Left lobe of liver (tissue), 2 donors: ENCODE results near the gene HAUS7. TPM values are rescaled to one million over a fixed set of nuclear protein-coding genes. Genes with fewer than 3 reads are reported as not detected.

Experiments
- ATAC-seq: fragments of 200-7000 bp; cut with Tn5 transposase; one replicate; pipeline ENCODE4 v1.9.1; 2020; ENCODE audit warnings: mild to moderate bottlenecking, moderate library complexity
- DNase-seq: peaks from one replicate; pipeline ENCODE4 v3.0.0-alpha.2; 2020; ENCODE audit warnings: low spot score
- total RNA-seq: library from RNA; stranded (reverse); gene quantifications from one replicate; pipeline ENCODE4 v1.2.1, GENCODE V29; 2021
- donor health status: DM: no; HTN: no; CAD: no; lungs with moderate emphysema.
- donor health status: DM: no; HTN: yes; CAD: no.

HAUS7 gene
- total RNA-seq, 1 donor from 2014 or later = 11.2 TPM

- DNase-seq (no peak), ATAC-seq (no peak)
Observed at GRCh38 chrX:153499876-153500275, 29.5 kb upstream of the HAUS7 start.

DNA sequence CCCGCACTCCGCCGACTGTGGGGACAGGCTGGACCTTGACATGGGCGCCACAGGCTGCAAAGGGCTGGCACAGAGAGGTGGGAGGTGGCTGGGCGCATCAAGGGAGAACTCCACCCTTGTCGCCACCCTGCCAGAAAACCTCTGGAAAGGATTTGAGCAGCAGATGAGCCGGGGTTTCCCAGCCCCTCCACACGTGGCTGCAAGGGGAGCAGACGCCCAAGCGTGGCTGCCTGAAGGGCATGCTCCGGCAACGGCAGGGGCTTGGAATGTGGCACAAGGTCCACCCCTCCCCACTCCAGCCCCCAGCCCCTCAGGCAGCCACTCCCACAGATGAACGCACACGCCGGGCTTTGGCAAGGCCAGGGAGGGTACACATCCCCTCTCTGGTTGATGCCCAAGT is 29.0 kb upstream of the HAUS7 start:
- no peak for DNase-seq
- ATAC-seq = no peak

GRCh38 chrX:153498453-153498852 is 28.1 kb upstream of the HAUS7 start:
- no peak for ATAC-seq

DNA sequence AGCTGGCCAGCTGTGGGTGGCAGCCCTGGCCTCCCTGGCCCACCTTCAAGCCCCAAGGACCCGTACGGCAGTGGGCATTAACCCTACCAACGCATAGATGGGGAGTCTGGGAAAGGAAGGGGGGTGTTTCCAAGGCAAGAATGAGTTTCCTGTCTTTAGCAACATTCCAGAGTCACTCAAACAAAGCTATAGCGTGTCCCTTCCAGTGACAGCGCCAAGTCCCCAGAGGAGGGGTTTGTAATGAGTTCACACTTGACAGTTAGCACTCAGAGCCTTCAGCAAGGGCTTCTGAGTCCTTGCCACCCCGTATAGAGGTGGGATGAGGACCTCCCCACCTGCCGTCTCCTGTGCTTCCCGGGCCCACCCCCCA is 26.2 kb upstream of the HAUS7 start:
- no peak for DNase-seq
- no peak for ATAC-seq

More at GRCh38 chrX:153498453-153498852, 28.1 kb upstream of the HAUS7 start:
- no peak for DNase-seq

DNA sequence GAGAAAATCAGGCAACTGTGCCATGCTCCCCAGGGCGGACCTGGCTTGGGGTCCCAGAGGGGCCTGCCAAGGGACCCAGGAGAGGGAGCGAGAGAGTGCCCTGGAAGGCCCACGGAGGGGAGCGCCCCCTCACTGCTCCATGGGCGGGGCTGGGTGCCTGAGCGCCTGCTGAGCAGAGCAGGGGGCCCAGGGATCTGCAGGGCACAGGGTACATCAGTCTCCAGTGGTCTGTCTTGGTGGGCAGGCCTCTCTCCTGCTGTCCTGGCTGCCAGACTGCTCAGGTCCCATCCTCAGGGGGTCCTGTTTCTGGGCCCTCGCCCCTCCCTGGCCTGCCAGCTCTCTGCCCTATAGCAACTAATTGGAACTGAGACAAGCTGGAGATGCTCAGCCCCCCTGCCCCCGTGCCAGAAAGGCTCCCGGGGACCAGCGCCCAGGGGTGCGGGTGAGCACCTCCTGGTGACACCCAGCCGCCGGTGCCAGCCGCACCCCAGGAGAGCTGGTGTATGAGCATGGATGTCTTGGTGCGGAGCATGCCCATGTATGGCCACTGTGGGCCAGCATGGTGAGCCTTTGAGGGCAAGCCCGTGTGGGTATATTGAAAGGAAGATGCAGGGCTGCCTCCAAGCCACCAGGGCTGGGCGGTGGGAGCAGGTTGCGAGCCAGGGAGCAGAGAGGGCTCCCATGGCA is 25.7 kb upstream of the HAUS7 start:
- no peak for ATAC-seq
- no peak for DNase-seq

DNA sequence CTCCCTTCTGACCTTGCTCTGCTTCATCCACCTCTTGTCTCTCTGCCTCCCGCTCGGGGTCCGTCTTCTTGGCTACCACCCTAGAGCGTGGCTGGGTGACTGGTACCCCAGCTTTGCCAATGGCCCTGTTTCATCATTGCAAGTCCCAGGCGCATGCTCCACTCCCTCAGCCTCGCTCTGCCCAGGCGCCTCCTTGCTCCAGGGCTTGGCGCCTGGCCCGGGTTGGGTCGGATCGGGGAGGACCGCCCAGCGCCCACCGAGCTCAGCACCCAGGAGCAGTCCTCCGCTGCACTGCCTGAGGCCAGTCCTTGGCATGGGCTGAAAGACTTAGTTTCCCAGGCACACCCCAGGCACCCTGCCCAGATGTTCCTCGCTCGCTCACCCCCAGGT is 25.0 kb upstream of the HAUS7 start:
- no peak for DNase-seq
- no peak for ATAC-seq

- ATAC-seq (peak; percentile 41), DNase-seq (no peak)
Observed at GRCh38 chrX:153494541-153495361, 24.4 kb upstream of the HAUS7 start, which contains the start of gene BGN. TSS of gene BGN (plus strand) at chrX:153494980. CDS start at chrX:153504632, 9,652 bp downstream.

GRCh38 chrX:153494061-153494460 is 23.7 kb upstream of the HAUS7 start:
- DNase-seq (no peak), ATAC-seq (no peak)

GRCh38 chrX:153493085-153493484 is 22.7 kb upstream of the HAUS7 start:
- no peak for DNase-seq
- no peak for ATAC-seq

- no peak for DNase-seq
- ATAC-seq = no peak
Observed at GRCh38 chrX:153492543-153492942, 22.2 kb upstream of the HAUS7 start.

- no peak for ATAC-seq
- no peak for DNase-seq
Observed at GRCh38 chrX:153491918-153492317, 21.5 kb upstream of the HAUS7 start.

DNA sequence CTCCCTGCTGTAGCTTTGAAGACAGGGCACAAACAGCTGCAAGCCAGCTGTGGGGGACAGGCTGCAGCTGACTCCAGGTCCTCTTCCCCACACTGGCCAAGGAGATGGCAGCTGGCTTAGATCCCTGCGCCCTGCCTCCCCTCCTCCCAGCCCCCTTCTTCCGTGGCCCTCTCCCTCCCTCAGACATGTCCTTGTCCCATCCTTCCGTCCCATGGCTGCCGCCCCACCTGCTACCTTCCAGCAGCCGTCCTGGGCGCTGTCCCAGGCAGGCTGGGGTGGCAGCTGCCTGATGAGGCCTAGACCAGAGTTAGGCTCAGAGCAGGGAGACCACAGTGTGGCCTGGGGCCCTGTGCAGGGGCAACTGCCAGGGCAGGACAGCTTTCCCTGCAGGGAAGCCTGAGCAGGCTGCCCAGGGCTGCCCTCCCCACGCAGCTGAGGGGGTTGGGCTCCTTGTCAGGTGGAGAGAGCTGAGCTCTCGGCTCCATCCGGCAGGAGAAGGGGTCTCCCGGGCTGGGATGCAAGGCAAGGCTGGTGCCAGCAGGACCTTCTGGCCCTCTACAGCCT is 21.1 kb upstream of the HAUS7 start:
- ATAC-seq (no peak), DNase-seq (no peak)

DNA sequence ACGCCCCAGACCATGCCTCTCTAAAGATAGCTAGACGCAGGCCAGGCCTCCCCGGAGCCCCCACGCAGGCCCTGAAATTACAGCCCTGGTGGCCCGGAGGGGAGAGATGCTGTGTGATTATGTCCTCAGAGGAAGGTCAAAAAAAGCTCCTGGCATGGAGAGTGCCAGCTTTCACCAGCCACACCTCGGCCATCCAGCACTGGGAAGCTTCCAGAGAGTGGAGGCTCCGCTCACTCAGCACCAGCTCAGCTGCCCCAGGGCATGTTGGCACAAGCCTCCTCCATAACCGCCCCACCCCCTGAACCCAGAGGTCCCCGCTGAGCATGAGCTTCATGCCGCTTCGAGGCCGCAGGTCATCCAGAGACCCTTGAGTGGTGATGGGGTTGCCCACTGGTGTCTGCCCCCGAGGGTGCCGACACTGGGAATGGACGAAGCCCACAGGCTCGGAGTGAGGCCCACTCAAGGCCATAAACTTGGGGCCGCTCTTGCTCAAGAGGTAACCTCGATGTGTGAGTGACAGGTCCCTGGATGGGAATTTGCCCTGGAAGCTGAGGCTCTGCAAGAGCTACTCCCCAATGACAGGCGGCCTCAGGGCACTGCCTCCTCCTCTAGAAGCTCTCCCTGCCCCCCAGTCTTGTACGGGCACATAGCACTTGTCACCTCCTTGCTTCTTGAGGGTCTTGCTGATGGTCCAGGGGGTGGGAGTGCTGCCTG is 20.0 kb upstream of the HAUS7 start:
- ATAC-seq = no peak
- DNase-seq = no peak

GRCh38 chrX:153488231-153488914 is 18.0 kb upstream of the HAUS7 start:
- DNase-seq (peak; percentile 46), ATAC-seq (peak; percentile 60)

DNA sequence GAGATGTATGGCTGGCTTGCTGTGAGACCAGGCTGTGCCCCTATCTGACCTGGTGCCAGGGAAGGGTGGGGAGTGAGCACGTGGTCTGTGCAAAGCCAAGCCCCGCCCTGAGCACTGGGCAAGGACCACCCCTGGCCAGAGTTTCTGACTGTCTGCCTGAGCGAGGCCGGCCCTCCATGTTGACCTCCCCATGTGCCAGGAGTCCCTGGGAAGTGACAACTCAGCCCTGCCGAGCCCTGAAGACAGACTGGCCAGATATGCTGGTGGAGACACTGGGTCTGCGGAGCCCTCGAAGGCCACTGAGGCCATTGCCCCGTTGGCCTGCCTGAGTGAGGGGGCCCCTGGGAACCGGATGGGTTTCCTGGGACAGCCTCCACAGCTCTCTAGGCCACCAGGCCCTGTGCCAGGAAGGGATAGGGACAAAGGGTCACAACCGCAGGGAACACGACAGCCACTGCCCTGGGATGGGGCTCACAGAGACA is 17.3 kb upstream of the HAUS7 start:
- peak; percentile 47 for DNase-seq
- peak; percentile 59 for ATAC-seq

DNA sequence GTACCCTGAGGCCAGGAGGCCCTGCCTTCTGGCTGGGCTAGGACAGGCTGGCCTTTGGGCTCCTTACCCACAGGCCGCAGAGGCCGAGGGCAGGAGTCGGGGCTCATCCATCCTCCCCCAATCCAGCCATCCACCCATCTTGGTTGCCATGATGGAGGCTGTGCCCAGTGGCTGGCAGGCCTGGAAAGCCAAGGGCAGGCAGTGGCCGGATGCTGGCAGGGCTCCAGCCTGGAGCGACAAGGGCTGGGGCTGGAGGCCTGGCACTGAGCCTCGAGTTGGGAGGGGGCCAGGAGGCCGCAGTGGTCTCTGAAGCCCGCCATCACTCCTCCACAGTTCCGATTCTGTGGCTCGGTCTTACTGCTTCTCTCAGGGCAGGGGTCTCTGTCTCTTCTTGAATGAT is 15.8 kb upstream of the HAUS7 start:
- DNase-seq (no peak), ATAC-seq (no peak)

- ATAC-seq (no peak), DNase-seq (no peak)
Observed at GRCh38 chrX:153485396-153486080, 15.2 kb upstream of the HAUS7 start.

DNA sequence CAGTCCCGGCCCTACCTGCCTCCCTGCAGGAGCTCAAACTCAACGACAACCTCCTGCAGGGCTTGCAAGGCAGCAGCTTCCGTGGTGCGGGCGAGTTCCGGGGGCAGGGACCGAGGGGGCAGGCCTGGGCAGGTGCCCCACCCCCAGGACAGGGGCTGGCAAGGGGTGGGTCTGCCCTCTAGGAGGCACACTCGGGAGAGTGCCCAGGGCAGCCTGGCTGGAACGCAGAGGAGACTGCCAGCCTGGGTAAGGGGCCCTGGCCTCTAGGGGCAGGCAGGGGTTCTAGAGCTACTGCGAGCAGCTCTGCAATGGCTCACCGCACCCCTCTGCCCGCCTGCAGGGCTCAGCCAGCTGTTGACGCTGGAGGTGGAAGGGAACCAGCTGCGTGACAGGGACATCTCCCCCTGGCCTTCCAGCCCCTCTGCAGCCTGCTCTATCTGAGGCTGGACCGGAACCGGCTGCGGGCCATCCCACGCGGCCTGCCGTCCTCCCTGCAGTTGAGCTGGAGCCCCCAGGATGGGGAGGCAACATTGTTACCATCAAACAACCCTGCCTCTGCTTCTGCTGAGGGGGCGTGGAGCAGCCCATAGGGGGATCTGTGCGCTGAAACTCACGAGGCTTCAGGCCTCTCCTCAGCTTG is 12.1 kb upstream of the HAUS7 start:
- ATAC-seq = no peak
- DNase-seq = no peak

GRCh38 chrX:153481043-153481442 is 10.7 kb upstream of the HAUS7 start:
- no peak for DNase-seq
- no peak for ATAC-seq

DNA sequence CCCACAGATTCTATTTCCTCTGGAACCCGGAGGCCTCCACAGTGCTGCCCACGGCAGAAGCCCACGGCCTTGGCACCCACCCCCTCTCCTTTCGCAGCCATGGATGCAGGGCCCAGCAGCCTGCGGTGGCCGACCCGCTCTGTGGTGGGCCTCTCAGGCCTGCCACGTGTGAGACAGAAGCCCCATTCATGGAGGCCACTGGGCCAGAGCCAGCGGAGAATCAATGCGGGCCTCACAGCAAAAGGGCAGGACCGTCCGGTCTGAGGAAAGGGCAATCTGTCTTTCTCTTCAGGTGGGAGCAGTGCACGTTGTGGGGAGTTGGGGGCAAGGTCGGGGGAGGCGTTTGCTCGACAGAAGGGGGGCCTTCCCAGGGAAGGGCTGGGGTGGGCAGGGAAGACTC is 8.4 kb upstream of the HAUS7 start:
- no peak for ATAC-seq

More for the DNA sequence above, 8.4 kb upstream of the HAUS7 start:
- no peak for DNase-seq
